Gastroesophageal sphincter (tissue), 4 donors: ENCODE data around the gene THBS4. TPM values are rescaled to one million over a fixed set of nuclear protein-coding genes. Genes with fewer than 3 reads are reported as not detected.

Experiments used
- ATAC-seq: fragments of 150-250 bp; one replicate; pipeline ENCODE4 v1.9.1; 2016; ENCODE audit warnings: mild to moderate bottlenecking, moderate library complexity
- H3K27ac ChIP-seq, 4 donors: fragments of 200-600 bp; sonication (generic) in 3 of 4; 1 replicate in 3 of 4; 2 replicates in 1 of 4; pipeline ENCODE4 v1.5.1; 2016 to 2019
- H3K27me3 ChIP-seq: fragments of 200-600 bp; sonication (generic); one replicate; pipeline ENCODE4 v1.5.1; 2019
- H3K36me3 ChIP-seq, 2 donors: fragments of 200-600 bp; sonication (generic); one replicate each; pipeline ENCODE4 v1.5.1; 2019; ENCODE audit warnings: control low read depth in 1 of 2
- H3K4me1 ChIP-seq, 3 donors: fragments of 200-600 bp; sonication (generic); 1 replicate in 2 of 3; 2 replicates in 1 of 3; pipeline ENCODE4 v1.5.1; 2016 to 2019; ENCODE audit warnings: control low read depth in 2 of 3
- H3K4me3 ChIP-seq, 2 donors: fragments of 200-600 bp; sonication (generic); one replicate each; pipeline ENCODE4 v1.5.1; 2019; ENCODE audit warnings: mild to moderate bottlenecking in 1 of 2, moderate library complexity in 1 of 2
- H3K9me3 ChIP-seq, 3 donors: fragments of 200-600 bp; sonication (generic); one replicate each; pipeline ENCODE4 v1.5.1; 2017 to 2019; ENCODE audit warnings: control low read depth in 2 of 3
- EP300 ChIP-seq: sonication (generic); formaldehyde crosslinking; IDR thresholded peaks from one replicate; pipeline ENCODE4 v1.6.1; 2017; ENCODE audit warnings: antibody characterized with exemption, mild to moderate bottlenecking
- POLR2A ChIP-seq, 2 donors: fragments of 450-650 bp; IDR thresholded peaks; one replicate each; pipeline ENCODE4 v1.6.1; 2017; ENCODE audit warnings: antibody characterized with exemption in 2 of 2, mild to moderate bottlenecking in 2 of 2, moderate library complexity in 1 of 2
- POLR2AphosphoS5 ChIP-seq: sonication (generic); formaldehyde crosslinking; IDR thresholded peaks from one replicate; pipeline ENCODE4 v1.6.1; 2017; ENCODE audit warnings: antibody characterized with exemption
- WGBS, 2 donors: methylation state at CpG; one replicate each; pipeline ENCODE4 v1.1.5; 2018; ENCODE audit warnings: low coverage in 1 of 2; 5-methylcytosine and 5-hydroxymethylcytosine counted together
- total RNA-seq, 4 donors: library from RNA; depleted of rRNA; stranded (reverse); fragments of >200 nt; gene quantifications; one replicate each; pipeline ENCODE4 v1.1.0, GENCODE V29; 2016
- TF ChIP-seq, protein P1 (sequence below), 4 experiments: fragments of 200-600 bp in 2 of 4; fragments of 450-650 bp in 2 of 4; sonication (generic) in 1 of 4; IDR thresholded peaks; one replicate each; pipeline ENCODE4 v1.5.1; 2017 to 2019; ENCODE audit warnings: antibody characterized with exemption in 4 of 4, mild to moderate bottlenecking in 2 of 4, moderate library complexity in 2 of 4

Gene THBS4
- total RNA-seq, 4 donors from 2014 or later = 18.6 to 82.8 (median 29.2) TPM

- ATAC-seq = no peak
- Histone ChIP-seq H3K4me1 (no peaks in the 10 kb centered on the region), H3K27me3 (no peaks in the 10 kb centered on the region), H3K36me3 (no peaks in the 10 kb centered on the region), H3K9me3 (no peaks in the 10 kb centered on the region), H3K4me3 (no peak overlapping the region), H3K27ac (no peak overlapping the region)
- no peak for TF ChIP-seq POLR2A (IDR thresholded peaks at IDR 0.05)
- TF ChIP-seq, protein P1, sequence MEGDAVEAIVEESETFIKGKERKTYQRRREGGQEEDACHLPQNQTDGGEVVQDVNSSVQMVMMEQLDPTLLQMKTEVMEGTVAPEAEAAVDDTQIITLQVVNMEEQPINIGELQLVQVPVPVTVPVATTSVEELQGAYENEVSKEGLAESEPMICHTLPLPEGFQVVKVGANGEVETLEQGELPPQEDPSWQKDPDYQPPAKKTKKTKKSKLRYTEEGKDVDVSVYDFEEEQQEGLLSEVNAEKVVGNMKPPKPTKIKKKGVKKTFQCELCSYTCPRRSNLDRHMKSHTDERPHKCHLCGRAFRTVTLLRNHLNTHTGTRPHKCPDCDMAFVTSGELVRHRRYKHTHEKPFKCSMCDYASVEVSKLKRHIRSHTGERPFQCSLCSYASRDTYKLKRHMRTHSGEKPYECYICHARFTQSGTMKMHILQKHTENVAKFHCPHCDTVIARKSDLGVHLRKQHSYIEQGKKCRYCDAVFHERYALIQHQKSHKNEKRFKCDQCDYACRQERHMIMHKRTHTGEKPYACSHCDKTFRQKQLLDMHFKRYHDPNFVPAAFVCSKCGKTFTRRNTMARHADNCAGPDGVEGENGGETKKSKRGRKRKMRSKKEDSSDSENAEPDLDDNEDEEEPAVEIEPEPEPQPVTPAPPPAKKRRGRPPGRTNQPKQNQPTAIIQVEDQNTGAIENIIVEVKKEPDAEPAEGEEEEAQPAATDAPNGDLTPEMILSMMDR (IDR thresholded peaks at IDR 0.05) = no peak
- no peak for TF ChIP-seq EP300
- no peak for TF ChIP-seq POLR2AphosphoS5
- WGBS, 2 donors = 37 to 74% methylated on average over 3 to 4 of the region's 5 CpGs
These were observed 24.3 kb upstream of the THBS4 start for GRCh38 chr5:80010754-80011392.

DNA sequence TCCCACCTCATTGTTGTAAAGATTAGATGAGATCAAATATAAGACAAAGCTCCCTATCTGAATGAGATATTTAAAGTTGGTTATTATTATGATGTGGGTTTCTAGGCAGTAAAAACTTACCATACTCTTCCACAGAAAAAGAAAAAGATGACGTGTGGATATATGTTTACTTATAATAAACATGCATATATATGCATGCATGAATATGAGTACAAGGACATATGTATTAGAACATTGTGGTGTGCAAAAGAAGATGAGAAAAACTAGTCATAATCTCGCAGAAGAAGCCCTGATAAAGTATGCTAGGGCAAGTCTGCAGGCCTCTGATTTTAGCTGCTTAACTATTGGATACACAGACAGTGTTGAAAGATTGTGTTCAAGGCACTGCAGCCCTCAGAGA, 10.1 kb upstream of the THBS4 start:
- WGBS, 2 donors = 71 to 100% methylated on average over 1 to 2 of the region's 2 CpGs

GRCh38 chr5:80026841-80027240, 8.3 kb upstream of the THBS4 start:
- no peaks in the 10 kb centered on the region for H3K4me1 ChIP-seq
- no peaks in the 10 kb centered on the region for H3K36me3 ChIP-seq
- H3K9me3 ChIP-seq = no peaks in the 10 kb centered on the region
- H3K27ac ChIP-seq = no peak overlapping the region
- H3K27me3 ChIP-seq = peaks cover 24% of the 10 kb centered on the region
- no peak overlapping the region for H3K4me3 ChIP-seq
- TF ChIP-seq EP300 = no peak
- TF ChIP-seq, protein P1 (IDR thresholded peaks at IDR 0.05) = no peak
- no peak for TF ChIP-seq POLR2AphosphoS5
- no peak for TF ChIP-seq POLR2A (IDR thresholded peaks at IDR 0.05)
- no peak for ATAC-seq

More for the DNA sequence above, 10.1 kb upstream of the THBS4 start:
- Histone ChIP-seq H3K9me3 (no peaks in the 10 kb centered on the region), H3K27me3 (peaks cover 11% of the 10 kb centered on the region), H3K4me1 (no peaks in the 10 kb centered on the region), H3K36me3 (no peaks in the 10 kb centered on the region), H3K27ac (no peak overlapping the region), H3K4me3 (no peak overlapping the region)
- no peak for ATAC-seq
- TF ChIP-seq POLR2A (IDR thresholded peaks at IDR 0.05) = no peak
- TF ChIP-seq POLR2AphosphoS5 = no peak
- TF ChIP-seq, protein P1 (IDR thresholded peaks at IDR 0.05) = no peak
- no peak for TF ChIP-seq EP300

DNA sequence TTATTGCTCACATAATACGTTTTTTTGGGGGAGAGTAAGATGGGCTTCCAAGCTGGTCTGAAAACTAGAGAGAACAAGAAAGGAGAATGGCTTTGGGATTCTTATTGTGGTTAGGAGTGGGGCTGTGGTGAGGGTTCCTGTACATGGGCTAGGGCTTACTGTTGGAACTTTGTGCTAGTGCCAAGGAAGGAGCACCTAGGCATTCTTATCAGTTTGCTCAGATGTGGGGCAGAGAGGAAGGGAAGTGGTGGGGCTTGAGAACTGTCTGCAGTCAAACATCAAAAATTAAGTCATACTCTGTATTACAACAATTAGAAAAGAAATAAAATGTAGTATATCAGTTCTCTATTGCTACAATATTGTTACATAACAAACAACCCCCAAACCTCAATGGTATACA, 4.0 kb upstream of the THBS4 start:
- Histone ChIP-seq H3K27ac (no peak overlapping the region), H3K4me3 (no peak overlapping the region), H3K36me3 (no peaks in the 10 kb centered on the region), H3K27me3 (peaks cover 64% of the 10 kb centered on the region), H3K4me1 (peaks cover 0 to 11% (median 0%) of the 10 kb centered on the region in 3 donors), H3K9me3 (no peaks in the 10 kb centered on the region)
- TF ChIP-seq POLR2A (IDR thresholded peaks at IDR 0.05) (no peak), EP300 (no peak), POLR2AphosphoS5 (no peak)
- 63 to 71% methylated on average over 1 of the region's 1 CpG for WGBS, 2 donors
- no peak for ATAC-seq

DNA sequence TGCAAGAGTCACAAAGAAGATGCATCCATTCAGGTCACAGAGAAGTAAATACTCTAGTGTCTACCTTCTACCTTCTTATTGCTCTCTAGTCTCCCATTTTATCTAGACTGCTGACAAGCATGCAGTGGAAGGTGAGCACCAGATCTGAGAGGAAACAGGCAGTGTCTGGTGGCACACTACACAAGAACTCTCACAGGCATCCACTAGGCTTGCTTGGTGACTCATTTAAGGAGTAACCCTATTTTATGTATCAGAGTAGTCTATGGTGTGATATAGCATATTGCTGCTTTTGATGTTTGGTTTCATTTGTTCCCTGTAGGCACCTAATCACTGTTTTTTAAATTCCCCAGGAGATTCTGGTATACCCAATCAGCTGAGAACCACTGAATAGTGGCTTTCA, 1.6 kb upstream of the THBS4 start:
- ATAC-seq = no peak
- Histone ChIP-seq H3K4me1 (peaks cover 0 to 11% (median 0%) of the 10 kb centered on the region in 3 donors), H3K36me3 (no peaks in the 10 kb centered on the region), H3K4me3 (no peak overlapping the region), H3K27ac (no peak overlapping the region), H3K9me3 (no peaks in the 10 kb centered on the region), H3K27me3 (peaks cover 64% of the 10 kb centered on the region)
- no peak for TF ChIP-seq EP300
- TF ChIP-seq, protein P1 (IDR thresholded peaks at IDR 0.05) = no peak
- no peak for TF ChIP-seq POLR2AphosphoS5
- no peak for TF ChIP-seq POLR2A (IDR thresholded peaks at IDR 0.05)
